Mucosa of rectum (tissue), 2 donors: ENCODE measurements around the gene FTSJ1.
"Not testable (repeated sequence)": the region's sequence is repeated elsewhere in the genome, so short reads cannot be mapped to it uniquely, and the experiment has no call there.

Experiments
- H3K27ac ChIP-seq, 2 donors: one replicate each; pipeline ENCODE4 v1.7.0; 2013; ENCODE audit warnings: inconsistent platforms in 2 of 2, low read depth in 2 of 2, low read length in 2 of 2
- H3K27me3 ChIP-seq, 2 donors: one replicate each; pipeline ENCODE4 v1.7.0; 2013; ENCODE audit warnings: low read length in 2 of 2; ENCODE audit not compliant: control insufficient read depth in 2 of 2, insufficient read depth in 2 of 2
- H3K36me3 ChIP-seq, 2 donors: one replicate each; pipeline ENCODE4 v1.7.0; 2013; ENCODE audit warnings: low read length in 2 of 2; ENCODE audit not compliant: control insufficient read depth in 2 of 2, insufficient read depth in 2 of 2
- H3K4me1 ChIP-seq, 2 donors: one replicate each; pipeline ENCODE4 v1.7.0; 2013; ENCODE audit warnings: low read length in 2 of 2, mild to moderate bottlenecking in 1 of 2; ENCODE audit not compliant: control insufficient read depth in 2 of 2, insufficient read depth in 2 of 2
- H3K4me3 ChIP-seq, 2 donors: one replicate each; pipeline ENCODE4 v1.7.0; 2013; ENCODE audit warnings: low read length in 2 of 2
- H3K9ac ChIP-seq, 2 donors: one replicate each; pipeline ENCODE4 v1.7.0; 2013; ENCODE audit warnings: low read length in 2 of 2, low read depth in 1 of 2, mild to moderate bottlenecking in 1 of 2
- H3K9me3 ChIP-seq, 2 donors: one replicate each; pipeline ENCODE4 v1.7.0; 2013; ENCODE audit warnings: low read length in 2 of 2; ENCODE audit not compliant: control insufficient read depth in 2 of 2
- donor health status: healthy.
- donor health status: Normal muscosa, but diverticular disease.

Gene FTSJ1

GRCh38 chrX:48519481-48519880 is 43.5 kb downstream of the FTSJ1 start:
- not testable (repeated sequence) for H3K9ac ChIP-seq, H3K4me1 ChIP-seq, H3K9me3 ChIP-seq, H3K4me3 ChIP-seq, H3K27me3 ChIP-seq, H3K36me3 ChIP-seq, H3K27ac ChIP-seq

GRCh38 chrX:48520455-48520854 is 44.5 kb downstream of the FTSJ1 start:
- H3K36me3 ChIP-seq, result no peaks in the 10 kb centered on the region

GRCh38 chrX:48520976-48521352 is 45.0 kb downstream of the FTSJ1 start:
- H3K9me3 ChIP-seq, result no peaks in the 10 kb centered on the region
- H3K9ac ChIP-seq, result peak overlapping the region; percentile 54 to 56
- peak overlapping the region; percentile 46 to 65 for H3K27ac ChIP-seq
- no peaks in the 10 kb centered on the region for H3K36me3 ChIP-seq
- peak overlapping the region; percentile 58 to 86 for H3K4me3 ChIP-seq
- H3K4me1 ChIP-seq, result peaks cover 5 to 9% of the 10 kb centered on the region in 2 donors
- no peaks in the 10 kb centered on the region for H3K27me3 ChIP-seq

More at GRCh38 chrX:48520455-48520854, 44.5 kb downstream of the FTSJ1 start:
- Histone ChIP-seq H3K9ac (no peak overlapping the region), H3K9me3 (no peaks in the 10 kb centered on the region), H3K4me1 (peaks cover 5 to 9% of the 10 kb centered on the region in 2 donors), H3K27me3 (no peaks in the 10 kb centered on the region), H3K4me3 (no peak overlapping the region), H3K27ac (no peak overlapping the region)

GRCh38 chrX:48521353-48522243 is 45.6 kb downstream of the FTSJ1 start, which contains the start of gene EBP:
EBP (plus strand) TSS chrX:48521808; CDS start chrX:48523772, 1,964 bp downstream.
- Histone ChIP-seq H3K27me3 (no peaks in the 10 kb centered on the region), H3K4me3 (peak within 1 kb of the TSS; percentile 70 to 86), H3K36me3 (peaks cover 0 to under 1% of the 10 kb centered on the region in 2 donors), H3K4me1 (peaks cover 5 to 9% of the 10 kb centered on the region in 2 donors), H3K9me3 (no peaks in the 10 kb centered on the region), H3K9ac (peak within 1 kb of the TSS; percentile 68 to 72), H3K27ac (peak within 1 kb of the TSS; percentile 46 to 77)

- peak overlapping the region; percentile 43 to 77 for H3K27ac ChIP-seq
- H3K36me3 ChIP-seq, result peaks cover 4 to 8% of the 10 kb centered on the region in 2 donors
- H3K27me3 ChIP-seq, result no peaks in the 10 kb centered on the region
- peak overlapping the region; percentile 70 to 86 for H3K4me3 ChIP-seq
- H3K4me1 ChIP-seq, result peaks cover 5 to 9% of the 10 kb centered on the region in 2 donors
- no peaks in the 10 kb centered on the region for H3K9me3 ChIP-seq
- H3K9ac ChIP-seq, result peak overlapping the region; percentile 68 to 72
These were observed 46.3 kb downstream of the FTSJ1 start for GRCh38 chrX:48522291-48522690.

- Histone ChIP-seq H3K27me3 (no peaks in the 10 kb centered on the region), H3K9me3 (no peaks in the 10 kb centered on the region), H3K4me1 (peaks cover 5 to 9% of the 10 kb centered on the region in 2 donors), H3K9ac (no peak overlapping the region), H3K27ac (no peak overlapping the region), H3K4me3 (no peak overlapping the region), H3K36me3 (peaks cover 9 to 13% of the 10 kb centered on the region in 2 donors)
These were observed 47.7 kb downstream of the FTSJ1 start for GRCh38 chrX:48523682-48524081.

- H3K36me3 ChIP-seq, result peaks cover 9 to 15% of the 10 kb centered on the region in 2 donors
- H3K4me1 ChIP-seq, H3K4me3 ChIP-seq, H3K27me3 ChIP-seq, H3K9me3 ChIP-seq, H3K27ac ChIP-seq, H3K9ac ChIP-seq: not testable (repeated sequence)
These were observed 49.9 kb downstream of the FTSJ1 start for GRCh38 chrX:48525853-48526252.

- Histone ChIP-seq H3K36me3 (peaks cover 9 to 15% of the 10 kb centered on the region in 2 donors), H3K9me3 (no peaks in the 10 kb centered on the region), H3K27ac (peak overlapping the region in 1 of 2 donors; percentile 74), H3K4me3 (no peak overlapping the region), H3K27me3 (no peaks in the 10 kb centered on the region), H3K9ac (no peak overlapping the region), H3K4me1 (peaks cover 0 to 5% of the 10 kb centered on the region in 2 donors)
These were observed 54.7 kb downstream of the FTSJ1 start for GRCh38 chrX:48530736-48531135.

GRCh38 chrX:48531358-48531959 is 55.5 kb downstream of the FTSJ1 start:
- peaks cover 0 to 5% of the 10 kb centered on the region in 2 donors for H3K4me1 ChIP-seq
- no peak overlapping the region for H3K9ac ChIP-seq
- peak overlapping the region; percentile 61 to 74 for H3K27ac ChIP-seq
- no peaks in the 10 kb centered on the region for H3K9me3 ChIP-seq
- H3K4me3 ChIP-seq, result no peak overlapping the region
- H3K36me3 ChIP-seq, result peaks cover 9 to 15% of the 10 kb centered on the region in 2 donors
- no peaks in the 10 kb centered on the region for H3K27me3 ChIP-seq

- Histone ChIP-seq H3K27ac (peak overlapping the region; percentile 61 to 74), H3K27me3 (no peaks in the 10 kb centered on the region), H3K36me3 (peaks cover 6 to 9% of the 10 kb centered on the region in 2 donors), H3K9ac (no peak overlapping the region), H3K4me1 (peaks cover 0 to 5% of the 10 kb centered on the region in 2 donors), H3K9me3 (no peaks in the 10 kb centered on the region), H3K4me3 (no peak overlapping the region)
These were observed 56.2 kb downstream of the FTSJ1 start for GRCh38 chrX:48532161-48532560.
